OCI-LY7 (cell line): ENCODE results near the gene FN3K.

ENCODE experiments used
- CTCF ChIP-seq: fragments of 200-600 bp; sonication (generic); conservative IDR thresholded peaks from 2 replicates; pipeline ENCODE4 v1.5.1; 2014; ENCODE audit warnings: mild to moderate bottlenecking, antibody characterized with exemption, low read length, moderate library complexity, mixed read lengths
- EZH2phosphoT487 ChIP-seq: fragments of 200-600 bp; sonication (generic); IDR thresholded peaks from 2 replicates; pipeline ENCODE4 v1.6.1; 2018; ENCODE audit warnings: low read depth, borderline replicate concordance, mild to moderate bottlenecking, mixed run types, antibody characterized with exemption, low read length, moderate library complexity, mixed read lengths

DNA sequence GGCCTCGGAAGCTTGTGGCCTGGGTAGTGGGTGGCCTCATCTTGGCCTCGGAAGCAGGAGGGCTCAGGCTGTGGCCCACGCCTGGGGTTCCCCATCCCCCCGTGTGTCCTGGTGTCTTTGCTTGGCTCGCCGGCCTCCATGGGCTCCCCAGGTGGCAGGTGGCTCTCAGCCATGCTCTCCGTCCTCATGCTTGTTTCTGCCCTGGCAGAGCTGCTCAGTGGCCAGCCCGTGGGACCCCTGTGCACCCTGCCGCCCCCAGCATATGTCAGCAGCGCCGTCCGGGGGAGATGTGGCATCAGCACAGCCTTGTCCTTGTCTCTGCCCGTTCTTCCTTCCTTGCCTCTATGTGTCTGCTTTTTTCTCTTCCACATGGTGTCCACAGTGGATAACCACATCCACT is 55.0 kb downstream of the FN3K start:
- TF ChIP-seq CTCF: no peak
- TF ChIP-seq EZH2phosphoT487: no peak
